Fibroblast of skin of right biceps (primary cell): Measurements from ENCODE around the gene NEK7.

Experiments
- DNase-seq: peaks from one replicate; pipeline ENCODE4 v3.0.0-alpha.2; 2013

The NEK7 gene

DNA sequence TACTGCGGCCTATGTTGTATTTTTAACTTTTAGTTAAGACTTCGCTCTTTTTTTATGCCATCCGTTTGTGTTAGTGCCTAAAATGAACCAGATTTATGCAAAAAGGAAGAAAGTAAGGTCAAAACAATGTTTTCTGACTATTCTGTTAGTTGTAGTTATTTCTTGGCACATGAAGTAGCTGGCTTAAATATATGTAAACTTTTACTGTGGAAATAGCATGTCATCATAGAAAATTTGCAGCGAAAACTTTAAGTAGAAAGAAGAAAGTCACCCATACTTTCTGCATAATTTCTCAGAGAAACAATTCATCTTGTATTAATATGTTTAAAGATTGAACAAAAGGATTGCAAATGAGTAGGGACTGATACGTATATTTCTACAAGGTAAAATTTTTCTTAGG is 106.4 kb downstream of the NEK7 start:
- no peak for DNase-seq

DNA sequence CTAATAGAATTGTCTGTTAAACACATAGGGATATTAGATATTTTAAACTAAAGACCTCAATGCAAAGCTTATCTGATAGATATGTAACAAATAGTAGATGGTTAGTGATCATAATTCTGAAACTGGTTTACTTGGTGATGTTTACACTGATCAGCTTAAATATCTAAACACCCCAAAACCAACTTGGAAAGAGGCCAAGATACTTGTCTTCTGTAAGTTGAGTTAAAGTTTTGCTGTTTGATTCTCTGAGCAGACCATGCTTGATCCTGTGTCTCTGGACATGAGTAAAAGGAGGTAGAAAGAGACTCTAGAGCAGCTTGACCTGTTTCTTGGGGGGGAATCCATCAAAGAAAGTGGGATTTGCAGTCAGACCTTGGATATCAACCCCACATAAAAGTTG is 107.5 kb downstream of the NEK7 start:
- DNase-seq = no peak

DNA sequence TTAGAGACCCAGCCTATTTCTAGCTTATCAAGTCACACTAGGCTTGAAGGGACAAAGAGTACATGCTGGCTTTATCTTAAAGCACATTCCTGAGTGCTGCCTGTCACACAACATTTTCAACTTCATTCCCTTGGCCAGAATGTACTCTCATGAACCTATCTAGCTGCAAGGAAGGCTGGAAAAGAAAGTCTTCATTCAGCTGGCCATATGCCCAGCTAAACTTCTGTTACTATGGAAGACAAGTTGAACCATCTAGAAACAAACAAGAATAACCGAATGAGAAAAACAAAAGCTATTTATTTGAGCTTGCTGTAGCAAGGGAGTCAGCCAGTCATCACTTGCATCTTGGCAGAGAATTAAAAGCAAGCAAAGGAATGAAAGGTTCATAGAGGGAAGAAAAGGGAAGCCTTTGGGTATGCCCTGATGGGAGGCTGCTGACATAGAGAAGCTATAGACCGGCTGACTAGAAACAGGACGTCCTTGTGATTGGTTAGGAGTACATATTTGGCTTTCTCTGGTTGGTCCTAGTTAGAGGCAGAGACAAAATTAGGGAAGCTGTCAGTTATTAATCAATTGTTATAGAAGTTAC is 108.4 kb downstream of the NEK7 start:
- peak; percentile 44 for DNase-seq

DNA sequence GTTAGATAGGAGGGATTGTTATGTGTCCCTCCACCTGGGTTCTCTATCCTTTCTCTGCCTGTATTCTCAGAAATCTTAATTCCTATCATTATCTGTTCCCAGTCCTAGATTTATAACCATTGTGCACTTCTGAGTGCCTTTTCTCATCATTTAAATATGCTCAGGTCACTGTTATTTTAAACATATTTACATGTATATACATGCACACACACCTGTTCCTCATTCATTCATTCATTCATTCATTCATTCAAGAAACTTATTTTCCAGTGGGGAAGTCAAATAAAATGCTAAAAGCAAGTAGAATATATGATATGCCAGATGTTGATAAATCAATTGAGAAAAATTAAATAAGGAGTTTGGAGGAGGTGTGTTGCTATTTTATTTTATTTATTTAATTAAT is 110.3 kb downstream of the NEK7 start:
- DNase-seq = no peak

DNA sequence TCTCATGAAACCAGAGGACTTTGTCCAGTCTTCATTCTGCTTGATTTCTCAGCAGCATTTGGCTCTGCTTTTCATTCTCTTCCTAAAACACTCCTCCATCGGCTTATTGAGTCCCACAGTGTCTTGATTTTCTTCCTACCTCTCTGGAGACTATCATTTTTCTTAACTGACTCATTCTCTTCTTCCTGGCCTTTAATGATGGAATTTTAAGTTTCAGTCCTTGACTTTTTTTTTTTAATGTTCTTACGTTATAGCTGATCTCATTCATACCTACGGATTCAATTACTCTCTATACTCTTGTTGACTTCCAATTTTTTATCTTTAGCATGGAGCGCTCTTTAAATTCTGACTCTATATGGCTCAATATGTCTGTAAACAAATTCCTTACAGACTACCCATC is 111.1 kb downstream of the NEK7 start:
- DNase-seq = peak; percentile 87

DNA sequence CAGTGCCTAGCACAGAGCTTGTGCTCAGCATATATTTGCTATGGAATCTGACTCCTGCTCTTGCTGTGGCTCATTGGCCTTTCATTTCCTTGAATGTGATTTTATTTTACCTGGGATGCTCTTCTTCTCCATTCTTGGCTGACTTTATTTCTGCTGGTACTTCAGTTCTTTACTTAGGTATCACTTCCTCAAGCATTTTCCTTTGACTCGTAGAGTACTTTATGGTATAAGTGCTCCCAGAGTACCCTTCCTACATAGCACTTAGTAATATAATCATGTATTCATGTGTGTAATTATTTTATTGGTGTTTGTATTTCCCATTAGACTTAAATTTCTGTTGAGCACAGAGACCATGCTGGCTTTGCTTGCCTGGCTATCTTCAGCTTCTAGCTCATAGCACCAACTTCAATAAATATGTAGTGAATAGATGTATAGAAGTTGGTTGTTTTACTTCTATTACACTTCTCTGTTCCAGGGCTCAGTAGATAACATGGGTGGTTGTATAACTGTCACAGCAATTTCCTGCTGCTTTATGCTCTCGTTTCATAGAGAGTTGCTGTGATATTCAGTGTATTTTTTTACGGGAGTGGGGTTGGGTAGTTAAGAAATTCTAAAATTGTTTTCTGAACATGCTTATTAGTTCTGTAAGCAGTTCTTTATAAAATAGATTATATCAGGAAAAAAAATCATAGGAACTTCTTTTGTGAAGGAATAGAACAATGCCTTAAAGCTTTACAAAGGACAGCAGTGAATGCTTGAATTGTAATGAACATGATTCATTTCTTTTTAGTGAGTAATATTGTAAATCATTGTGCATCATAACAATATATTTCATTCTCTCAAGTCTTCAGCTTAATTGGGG is 112.2 kb downstream of the NEK7 start:
- no peak for DNase-seq

DNA sequence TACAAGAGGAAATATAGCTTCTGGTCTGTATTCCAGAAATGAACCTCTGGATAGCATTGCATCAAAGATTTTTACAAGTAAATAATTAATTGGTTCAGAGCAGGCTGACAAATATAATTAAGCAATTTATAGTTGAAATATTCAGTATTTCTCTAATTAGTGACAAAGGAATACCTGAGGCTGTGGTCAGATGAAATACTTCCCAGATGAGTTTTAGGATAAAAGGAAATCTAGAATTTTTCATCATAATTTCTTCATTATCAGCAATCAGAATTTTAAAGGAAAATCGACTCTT is 112.8 kb downstream of the NEK7 start:
- DNase-seq = no peak

DNA sequence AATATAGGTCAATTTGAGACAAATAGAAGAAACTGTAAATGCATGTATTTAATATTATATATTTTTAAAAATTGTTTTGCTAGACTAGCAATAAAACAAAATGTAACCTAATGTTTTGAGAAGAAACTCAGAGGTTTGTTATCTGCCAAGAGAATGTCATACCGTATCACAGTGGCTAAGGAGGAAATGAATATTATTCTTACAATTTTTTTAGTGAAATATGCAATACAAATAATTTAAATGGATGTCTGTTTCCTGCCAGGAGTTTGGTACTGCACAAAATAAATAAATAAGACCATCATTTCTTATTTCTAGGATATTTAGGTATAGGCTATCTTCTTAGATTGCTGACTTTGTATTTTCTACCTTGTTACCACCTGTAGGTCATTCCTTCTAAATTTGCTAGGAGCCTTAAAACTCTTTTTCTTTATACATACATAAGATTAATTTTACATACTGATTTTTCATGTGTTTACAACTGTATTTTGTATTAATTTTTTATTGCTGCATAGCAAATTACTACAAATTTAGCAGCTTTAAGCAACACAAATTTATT is 113.6 kb downstream of the NEK7 start:
- no peak for DNase-seq

DNA sequence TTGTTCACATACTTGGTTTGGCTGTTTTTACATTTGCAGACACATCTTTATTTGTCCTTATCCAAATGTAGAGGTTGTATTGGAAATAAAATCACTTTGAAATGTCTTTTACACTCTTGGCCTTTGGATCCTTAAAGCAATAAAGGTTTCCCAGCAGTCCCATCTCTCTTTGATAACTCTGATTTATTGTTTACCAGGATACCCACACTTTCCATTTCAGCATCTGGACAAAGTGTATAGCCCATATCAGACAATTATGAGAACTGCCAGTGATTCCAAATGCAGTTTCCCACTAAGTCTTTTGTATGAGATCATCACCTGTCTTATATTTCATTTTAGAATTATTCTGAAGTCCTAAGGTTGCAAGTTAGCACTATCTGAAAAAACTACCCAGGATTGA is 114.7 kb downstream of the NEK7 start:
- no peak for DNase-seq

DNA sequence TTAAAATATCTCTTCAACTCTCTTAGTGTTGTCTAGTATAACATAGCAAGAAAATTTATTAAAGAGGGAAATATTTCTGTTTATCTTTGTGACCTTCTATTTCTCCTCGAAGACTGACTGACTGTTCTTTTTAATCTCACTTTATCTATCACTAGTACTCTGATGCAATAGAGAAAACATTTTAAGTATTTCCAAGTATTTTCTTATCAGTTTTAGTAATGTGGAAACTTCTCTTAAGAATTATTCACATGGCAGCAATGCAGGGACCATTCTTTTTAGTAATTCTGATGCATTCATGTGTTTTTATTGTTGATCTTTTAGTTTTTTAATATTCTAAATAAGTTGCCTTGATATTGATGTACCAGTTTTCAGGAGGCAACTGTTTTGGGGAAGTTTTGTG is 115.7 kb downstream of the NEK7 start:
- DNase-seq = peak; percentile 41

DNA sequence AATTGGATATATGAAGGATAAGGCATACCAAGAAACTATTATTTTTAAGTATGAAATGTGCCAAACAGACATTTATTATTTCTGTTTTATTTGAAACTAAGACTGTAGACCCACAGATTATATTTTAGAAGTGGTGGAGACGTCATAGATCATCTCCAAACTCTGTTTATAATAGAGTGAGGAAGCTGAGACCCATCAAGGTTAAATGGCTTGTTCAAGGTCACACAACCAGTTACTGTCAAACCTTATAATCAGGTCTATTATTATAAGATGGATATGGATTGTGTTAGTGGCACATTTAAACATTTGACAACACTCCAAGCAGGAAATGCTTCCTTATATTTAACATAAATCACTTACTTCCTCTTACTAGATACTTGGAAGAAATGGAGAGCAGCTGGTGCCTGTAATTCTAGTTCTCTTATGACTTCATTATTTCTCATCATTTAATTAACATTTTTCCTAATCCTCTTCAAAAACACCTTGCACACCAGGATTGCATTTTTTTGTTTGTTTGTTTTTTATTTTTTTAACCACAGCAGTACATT is 117.0 kb downstream of the NEK7 start:
- peak; percentile 36 for DNase-seq

DNA sequence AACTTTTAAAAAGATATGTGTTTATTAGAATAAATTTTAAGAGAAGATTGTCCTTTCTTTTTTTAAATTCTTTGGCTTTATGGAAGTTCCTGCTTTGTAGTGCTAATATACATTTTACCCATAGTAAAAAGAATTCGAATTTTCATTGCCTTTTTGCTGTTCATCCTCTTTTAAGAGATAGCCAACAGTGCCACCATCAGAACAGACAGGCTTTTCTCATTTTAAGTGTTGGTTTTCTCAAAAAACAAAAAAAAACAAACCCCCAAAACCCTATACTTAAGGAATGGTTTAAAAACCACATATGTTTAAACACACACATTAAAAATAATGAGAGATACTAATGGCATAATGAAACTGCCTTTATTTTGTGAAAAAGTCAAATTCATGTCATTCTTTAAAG is 118.8 kb downstream of the NEK7 start:
- DNase-seq = no peak

DNA sequence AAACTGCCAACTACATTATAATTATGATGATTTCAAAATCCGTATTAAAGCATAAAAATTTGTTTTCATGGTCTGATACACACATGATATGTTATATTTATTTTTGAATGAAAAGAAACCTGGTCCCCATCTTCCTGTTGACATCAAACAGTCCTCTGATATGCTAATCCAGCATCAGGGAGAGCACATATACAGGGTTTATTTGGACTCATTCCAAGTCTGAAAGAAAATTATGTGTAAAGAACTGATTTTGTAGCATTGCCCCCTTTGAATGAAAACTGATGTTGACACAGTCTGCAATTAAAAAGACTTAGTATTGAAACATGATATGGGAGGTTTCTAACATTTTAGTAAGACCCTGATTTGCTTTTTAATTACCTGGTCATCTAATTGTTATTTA is 119.4 kb downstream of the NEK7 start:
- no peak for DNase-seq

DNA sequence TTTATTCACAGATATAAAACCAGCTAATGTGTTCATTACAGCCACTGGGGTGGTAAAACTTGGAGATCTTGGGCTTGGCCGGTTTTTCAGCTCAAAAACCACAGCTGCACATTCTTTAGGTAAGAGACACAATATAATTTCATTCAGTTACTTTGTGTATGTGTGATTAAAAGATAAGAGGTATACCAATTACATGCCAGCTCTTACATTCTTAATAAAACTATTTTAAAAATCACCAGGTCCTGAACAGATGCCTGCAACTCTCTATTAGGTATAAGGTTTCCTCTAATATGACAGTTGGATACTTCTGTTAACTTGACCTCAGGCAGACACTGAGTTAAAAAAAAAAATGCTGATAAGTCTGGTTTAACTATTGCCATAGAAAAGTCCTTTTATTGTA is 122.1 kb downstream of the NEK7 start:
- no peak for DNase-seq

DNA sequence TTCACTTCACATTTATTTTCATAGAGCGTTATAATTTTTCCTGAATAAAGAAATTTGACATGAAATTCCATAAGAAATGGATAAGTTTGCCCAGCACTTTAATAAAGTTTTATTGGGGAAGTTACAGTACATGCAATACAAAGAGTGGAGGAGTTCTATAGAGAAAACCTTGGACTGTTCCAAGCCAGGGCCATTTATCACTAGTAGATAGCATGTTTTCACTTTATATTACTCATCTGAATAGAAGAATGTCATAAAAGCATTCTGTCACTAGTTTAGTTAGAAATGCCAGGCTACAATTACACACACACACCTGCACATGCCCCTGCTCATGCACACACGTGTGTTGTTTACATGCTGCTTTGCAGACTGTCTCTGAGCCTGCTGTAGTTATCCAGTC is 123.3 kb downstream of the NEK7 start:
- no peak for DNase-seq

DNA sequence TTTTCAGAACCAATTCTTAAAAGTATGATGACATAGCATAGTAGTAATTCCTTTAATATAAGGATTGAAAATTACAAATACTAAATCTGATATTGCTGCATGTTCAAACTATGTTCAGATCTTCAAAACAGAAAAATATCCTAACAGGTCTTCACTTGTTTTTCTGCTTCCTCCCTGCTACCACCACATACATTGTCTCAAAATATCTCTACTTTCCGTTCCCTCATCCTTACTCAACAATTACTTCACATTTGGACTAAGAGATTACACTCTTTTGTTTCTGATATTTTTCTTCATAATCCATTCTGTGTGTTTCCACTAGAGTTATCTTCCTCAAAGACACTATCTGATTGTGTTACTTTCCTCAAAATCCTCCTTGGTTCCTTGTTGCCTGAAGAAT is 125.1 kb downstream of the NEK7 start:
- DNase-seq = no peak

DNA sequence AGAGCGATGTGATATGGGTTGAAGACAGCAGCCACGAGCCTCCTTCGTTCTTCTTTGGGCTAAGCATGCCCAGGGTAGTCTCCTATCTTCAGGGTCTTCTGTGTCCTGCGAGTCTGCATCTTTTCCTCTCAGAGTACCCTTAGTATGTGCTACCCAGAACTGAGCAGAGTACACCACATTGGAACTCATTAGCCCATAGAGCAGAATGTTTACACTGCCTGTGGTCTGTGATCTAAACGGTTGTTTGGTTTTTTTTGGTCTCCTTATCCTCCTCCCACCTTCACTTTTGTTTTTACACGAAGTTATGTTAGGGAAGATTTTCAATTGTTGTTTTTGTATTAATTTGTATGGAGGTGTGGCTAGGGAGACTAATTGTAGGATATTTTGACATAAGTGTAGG is 126.4 kb downstream of the NEK7 start:
- no peak for DNase-seq

DNA sequence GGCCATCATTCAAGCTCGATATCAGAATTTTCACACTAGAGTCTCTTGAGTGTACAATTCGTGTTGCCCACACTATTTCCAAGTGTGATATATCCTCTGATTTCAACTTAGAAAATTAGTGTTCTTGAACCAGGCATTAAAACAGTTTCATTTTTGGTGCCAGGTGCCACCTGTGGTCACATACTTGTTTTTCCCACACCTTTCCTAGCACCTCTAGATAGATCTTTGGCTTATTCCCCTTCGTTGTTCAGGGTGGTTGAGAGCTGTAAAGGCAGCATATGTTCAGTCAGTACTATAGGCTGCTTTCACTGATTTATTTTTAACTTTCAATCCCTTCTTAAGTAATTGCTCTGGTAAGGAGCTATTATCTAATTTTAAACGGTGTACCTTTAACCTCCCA is 131.1 kb downstream of the NEK7 start:
- no peak for DNase-seq

DNA sequence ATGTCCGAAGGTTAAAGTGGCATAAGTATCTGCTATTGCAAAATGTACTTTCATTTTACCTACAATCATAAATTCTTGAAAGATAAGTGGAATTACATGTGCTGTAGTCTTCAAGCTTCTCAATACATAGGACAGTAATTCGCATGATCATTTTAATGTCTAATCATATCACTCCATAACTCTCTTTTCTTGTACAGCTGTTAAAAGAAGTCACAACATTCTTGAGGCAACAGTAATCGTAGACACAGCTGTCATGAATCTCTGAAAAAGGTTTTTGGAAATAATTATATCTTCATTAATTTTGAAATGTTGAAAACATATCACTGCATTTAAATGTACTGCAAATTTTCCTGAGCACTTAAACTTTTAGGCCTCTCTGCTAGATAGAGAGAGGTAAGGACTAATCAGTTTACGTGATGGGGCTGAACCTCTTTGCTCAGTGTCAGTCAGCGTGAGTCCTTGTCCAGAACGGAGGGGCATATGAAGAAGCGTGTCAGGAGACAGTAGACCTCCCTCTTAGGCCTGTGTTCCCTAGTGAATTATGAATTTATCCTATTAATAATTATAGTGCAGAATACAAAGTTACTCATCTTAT is 133.4 kb downstream of the NEK7 start:
- DNase-seq = no peak

DNA sequence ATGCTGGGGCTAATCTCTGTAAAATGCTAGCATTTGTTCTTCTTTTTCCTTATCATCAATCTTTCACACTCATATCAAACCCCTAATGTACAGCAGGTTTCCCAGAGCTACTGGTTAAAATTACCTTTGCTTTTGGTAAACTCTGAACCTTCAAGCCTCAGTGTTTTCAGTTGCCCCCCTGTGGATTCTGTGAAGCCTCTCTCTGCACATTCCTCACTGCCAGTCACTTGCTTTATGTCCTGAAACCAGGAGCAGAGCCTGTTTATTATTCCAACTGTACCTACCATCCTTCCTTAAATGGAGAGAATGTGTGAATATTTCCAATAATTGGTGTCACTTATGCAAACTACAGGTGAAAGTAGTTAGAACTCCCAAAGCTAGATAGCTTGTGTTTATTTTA is 134.2 kb downstream of the NEK7 start:
- no peak for DNase-seq

DNA sequence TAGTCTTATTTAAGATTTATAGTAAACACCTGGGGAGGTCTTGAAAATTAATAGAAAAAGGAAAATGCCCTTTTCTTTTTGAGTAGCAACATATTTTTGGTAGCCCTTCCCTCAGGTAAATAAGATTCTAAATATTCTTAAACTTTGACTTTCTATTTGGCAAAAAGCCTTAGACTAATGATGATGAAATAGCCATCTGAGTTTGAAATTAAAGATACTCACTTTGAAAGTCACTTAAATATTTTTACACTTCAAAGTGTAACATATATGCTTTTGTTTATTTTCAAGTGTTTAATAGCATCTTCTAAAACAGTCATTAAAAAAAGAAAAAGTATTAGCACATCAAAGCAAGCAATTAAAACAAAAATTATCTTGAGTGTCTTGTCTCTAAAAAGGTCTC is 135.1 kb downstream of the NEK7 start:
- no peak for DNase-seq

DNA sequence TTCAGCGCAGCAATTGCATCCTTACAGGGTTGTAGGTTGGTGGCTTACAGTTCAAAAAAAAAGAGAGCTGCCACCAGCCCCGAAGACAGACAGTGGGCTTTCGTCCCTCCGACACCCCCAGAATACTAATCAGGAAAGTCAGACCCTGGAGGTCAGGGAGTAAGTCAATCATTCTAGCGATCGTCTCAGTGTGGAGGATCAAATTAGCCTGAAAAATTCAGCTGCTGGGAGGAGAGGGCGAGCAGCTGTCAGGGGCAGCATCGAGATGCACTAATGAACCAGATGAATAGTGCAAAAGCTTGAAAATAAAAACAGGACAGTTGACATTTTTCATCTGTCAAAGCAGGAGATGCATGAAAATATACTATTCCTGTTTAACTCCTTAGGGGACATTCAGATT is 138.4 kb downstream of the NEK7 start:
- DNase-seq = no peak

DNA sequence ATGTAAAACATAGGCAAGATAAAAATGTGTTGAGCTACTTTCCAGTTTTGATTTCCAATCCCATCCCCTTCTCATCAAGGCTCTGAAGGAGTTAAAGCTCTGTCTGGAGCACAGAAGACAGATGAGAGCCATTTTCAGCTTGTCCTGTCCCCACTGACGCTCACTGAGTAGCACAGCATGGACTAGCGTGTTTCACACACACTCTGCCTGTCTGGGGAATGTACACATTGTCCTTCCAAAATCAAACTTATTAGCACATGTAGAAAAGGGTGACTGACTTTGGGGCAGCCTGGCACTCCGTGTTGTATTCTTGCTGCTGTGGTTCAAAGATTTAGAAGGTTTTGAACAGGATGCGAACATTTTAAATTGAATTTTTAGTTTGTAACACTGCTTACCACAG is 139.2 kb downstream of the NEK7 start:
- DNase-seq = no peak

DNA sequence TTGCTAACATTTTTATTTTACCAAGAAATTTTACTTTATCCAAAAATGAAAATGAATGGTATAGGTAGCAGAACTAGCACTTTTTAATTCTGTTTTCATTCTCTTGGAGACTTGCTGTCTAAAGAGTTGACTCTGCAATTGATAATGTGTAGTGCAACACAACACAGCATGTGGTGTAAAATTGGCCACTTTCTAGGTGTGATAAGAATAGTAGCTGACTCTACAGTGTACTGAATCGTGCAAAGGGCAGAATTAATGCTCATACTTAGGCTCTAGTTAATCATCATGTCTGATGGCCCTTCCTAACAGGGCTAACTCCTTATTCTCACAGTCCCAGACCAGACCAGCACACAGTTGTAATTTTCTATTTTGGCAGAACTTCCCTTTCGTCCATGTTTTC is 140.5 kb downstream of the NEK7 start:
- DNase-seq = no peak
